Cardiac septum (tissue), 1 donor: ENCODE data around the gene LOXL1. TPM values are rescaled to one million over a fixed set of nuclear protein-coding genes. Genes with fewer than 3 reads are reported as not detected.

ENCODE experiments used
- total RNA-seq: library from RNA; stranded (reverse); fragmentation: NEBNext Ultra II Directional; extraction: Animal tissue kit (Norgen Biotek cat#: 25700); gene quantifications from one replicate; pipeline ENCODE4 v1.2.1, GENCODE V29; 2021
- donor health status: DM: no; HTN: no; CAD: no.

LOXL1 gene
- total RNA-seq, 1 donor from 2014 or later: 29.1 TPM

Other genes with a start within 250 kb of the LOXL1 start
- 40.6 TPM for gene CD276, start 242.1 kb upstream of the LOXL1 start, total RNA-seq
- 55.3 TPM for gene INSYN1, start 173.1 kb upstream of the LOXL1 start, total RNA-seq
- gene TBC1D21, start 52.9 kb upstream of the LOXL1 start, total RNA-seq: not detected
- 32.1 TPM for gene STOML1, start 65.8 kb downstream of the LOXL1 start, total RNA-seq
- gene PML, start 68.3 kb downstream of the LOXL1 start, total RNA-seq: 24.6 TPM
- gene GOLGA6A, start 156.1 kb downstream of the LOXL1 start, total RNA-seq: not detected
- 4.1 TPM for gene ISLR2, start 204.1 kb downstream of the LOXL1 start, total RNA-seq
- 16.2 TPM for gene ISLR, start 247.2 kb downstream of the LOXL1 start, total RNA-seq